HUES6 (cell line): Measurements from ENCODE around the gene USP38.
"Not testable (repeated sequence)": the region's sequence is repeated elsewhere in the genome, so short reads cannot be mapped to it uniquely, and the experiment has no call there.

Experiments
- H3K27ac ChIP-seq: 2 replicates; pipeline ENCODE4 v1.7.0; 2013; ENCODE audit warnings: low read depth, mild to moderate bottlenecking, low read length, inconsistent platforms
- H3K27me3 ChIP-seq: 2 replicates; pipeline ENCODE4 v1.6.1; 2013; ENCODE audit warnings: low read length; ENCODE audit not compliant: control insufficient read depth, insufficient read depth
- H3K36me3 ChIP-seq: 2 replicates; pipeline ENCODE4 v1.6.1; 2013; ENCODE audit warnings: low read length; ENCODE audit not compliant: control insufficient read depth, insufficient read depth
- H3K4me1 ChIP-seq: 2 replicates; pipeline ENCODE4 v1.6.1; 2013; ENCODE audit warnings: low read length; ENCODE audit not compliant: control insufficient read depth, insufficient read depth
- H3K4me3 ChIP-seq: 2 replicates; pipeline ENCODE4 v1.5.1; 2013; ENCODE audit warnings: low read depth, low read length
- H3K9ac ChIP-seq: one replicate; pipeline ENCODE4 v1.6.1; 2013; ENCODE audit warnings: mild to moderate bottlenecking, low read length
- H3K9me3 ChIP-seq: 2 replicates; pipeline ENCODE4 v1.6.1; 2013; ENCODE audit warnings: low read depth, low read length; ENCODE audit not compliant: control insufficient read depth, insufficient read depth

The USP38 gene

GRCh38 chr4:143260750-143261149 lies 76.0 kb downstream of the USP38 start:
- H3K9me3 ChIP-seq = peaks cover 4% of the 10 kb centered on the region; the same call in 1 of the 2 replicates
- H3K4me1 ChIP-seq = peaks cover 6% of the 10 kb centered on the region; the same call in 1 of the 2 replicates
- no peak overlapping the region for H3K27ac ChIP-seq
- no peak overlapping the region for H3K4me3 ChIP-seq
- H3K36me3 ChIP-seq = no peaks in the 10 kb centered on the region
- no peaks in the 10 kb centered on the region for H3K27me3 ChIP-seq
- H3K9ac ChIP-seq = no peak overlapping the region

GRCh38 chr4:143262838-143263237 lies 78.1 kb downstream of the USP38 start:
- Histone ChIP-seq H3K27me3 (no peaks in the 10 kb centered on the region), H3K9ac (no peak overlapping the region), H3K4me1 (peaks cover 6% of the 10 kb centered on the region; the same call in 1 of the 2 replicates), H3K27ac (no peak overlapping the region), H3K4me3 (no peak overlapping the region), H3K36me3 (no peaks in the 10 kb centered on the region), H3K9me3 (peaks cover 18% of the 10 kb centered on the region)

- H3K27ac ChIP-seq, H3K4me1 ChIP-seq, H3K27me3 ChIP-seq, H3K4me3 ChIP-seq, H3K36me3 ChIP-seq, H3K9ac ChIP-seq: not testable (repeated sequence)
- H3K9me3 ChIP-seq = peaks cover 33% of the 10 kb centered on the region
Observed at GRCh38 chr4:143267690-143268089, 83.0 kb downstream of the USP38 start.

DNA sequence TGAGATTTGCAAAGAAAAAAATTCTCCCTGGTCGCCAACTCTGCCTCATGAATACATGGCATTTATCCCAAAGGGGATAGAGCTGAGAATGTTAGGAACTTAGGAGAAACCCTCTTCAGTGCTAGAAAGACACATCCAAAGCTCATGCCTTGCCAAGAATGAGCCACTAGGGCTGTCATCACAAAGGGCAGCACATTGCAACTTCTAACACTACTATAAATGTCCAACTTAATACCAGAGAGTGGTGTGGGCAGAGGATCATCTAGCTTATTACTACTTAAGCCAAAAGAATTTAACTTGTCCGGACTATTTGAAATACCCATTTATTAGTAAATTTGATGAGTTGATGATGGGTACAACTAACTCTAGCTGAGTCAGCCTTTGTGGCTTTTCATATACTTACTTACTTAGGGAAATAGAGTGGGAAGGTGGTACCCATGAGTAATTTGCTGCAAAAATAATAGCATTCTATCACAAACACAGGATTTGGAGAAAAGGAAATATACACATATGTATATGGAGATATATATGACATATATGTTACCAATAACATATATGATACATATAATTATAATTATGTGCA lies 85.6 kb downstream of the USP38 start:
- Histone ChIP-seq H3K9ac (no peak overlapping the region), H3K4me1 (no peaks in the 10 kb centered on the region), H3K4me3 (no peak overlapping the region), H3K9me3 (peaks cover 29% of the 10 kb centered on the region), H3K27me3 (no peaks in the 10 kb centered on the region), H3K36me3 (no peaks in the 10 kb centered on the region), H3K27ac (no peak overlapping the region)
